WI38 (cell line): ENCODE results near the gene IL3RA.

Source experiments
- H3K4me3 ChIP-seq: 2 replicates; pipeline ENCODE4 v1.5.1; 2011; ENCODE audit warnings: low read depth, mild to moderate bottlenecking, control low read depth, low read length
- CTCF ChIP-seq: IDR thresholded peaks from 2 replicates; pipeline ENCODE4 v1.5.1; 2012; ENCODE audit warnings: low read depth, mild to moderate bottlenecking, control low read depth, low read length

IL3RA gene

GRCh38 chrX:1368385-1368698, 31.8 kb downstream of the IL3RA start:
- no peak overlapping the region for H3K4me3 ChIP-seq
- no peak for TF ChIP-seq CTCF

DNA sequence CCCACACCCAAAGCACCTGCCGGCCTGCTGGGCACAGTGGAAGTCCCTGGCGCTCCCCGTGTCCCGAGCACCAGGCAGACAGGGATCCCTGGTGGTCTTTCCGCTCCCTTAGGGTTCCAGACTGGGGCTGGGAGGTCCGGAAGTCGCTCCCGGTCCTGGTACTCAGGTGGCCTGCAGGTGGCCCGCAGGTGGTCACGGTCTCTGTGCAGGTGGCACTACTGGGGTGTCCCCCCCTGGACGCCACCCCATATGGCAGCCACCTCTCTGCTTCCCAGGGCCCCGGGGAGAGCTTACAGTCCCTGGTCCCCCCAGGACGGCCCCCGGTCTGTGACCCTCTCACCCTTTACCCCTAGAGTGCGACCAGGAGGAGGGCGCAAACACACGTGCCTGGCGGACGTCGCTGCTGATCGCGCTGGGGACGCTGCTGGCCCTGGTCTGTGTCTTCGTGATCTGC, 41.7 kb downstream of the IL3RA start:
- H3K4me3 ChIP-seq, result no peak overlapping the region
- TF ChIP-seq CTCF, result no peak

GRCh38 chrX:1380672-1381233, 44.2 kb downstream of the IL3RA start:
- no peak overlapping the region for H3K4me3 ChIP-seq
- TF ChIP-seq CTCF, result no peak

DNA sequence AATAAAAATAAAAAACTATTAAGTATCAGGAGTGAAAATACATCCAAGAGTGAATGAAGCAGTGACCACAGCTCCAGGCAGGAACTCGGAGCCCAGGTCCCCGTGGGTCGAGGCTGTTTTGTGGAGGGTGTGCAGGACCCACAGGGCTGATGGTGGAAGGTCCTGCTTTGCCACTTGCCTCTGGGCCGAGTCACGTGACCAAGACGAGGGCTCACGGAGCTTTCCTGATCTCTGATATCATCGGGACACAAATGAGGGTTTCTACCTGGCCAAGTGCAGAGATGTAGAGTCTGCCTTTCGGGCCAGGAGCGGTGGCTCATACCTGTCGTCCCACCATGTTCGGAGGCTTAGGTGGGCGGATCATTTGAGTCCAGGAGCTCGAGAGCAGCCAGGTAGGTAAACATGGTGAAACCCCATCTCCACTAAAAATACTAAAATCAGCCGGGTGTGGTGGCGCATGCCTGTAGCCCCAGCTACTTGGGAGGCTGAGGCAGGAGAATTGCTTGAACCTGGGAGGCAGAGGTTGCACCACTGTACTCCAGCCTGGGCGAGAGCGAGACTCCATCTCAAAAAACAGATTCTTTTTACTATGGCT, 48.2 kb downstream of the IL3RA start:
- no peak for TF ChIP-seq CTCF
- no peak overlapping the region for H3K4me3 ChIP-seq

GRCh38 chrX:1385253-1386223, 49.0 kb downstream of the IL3RA start:
- TF ChIP-seq CTCF, result no peak

DNA sequence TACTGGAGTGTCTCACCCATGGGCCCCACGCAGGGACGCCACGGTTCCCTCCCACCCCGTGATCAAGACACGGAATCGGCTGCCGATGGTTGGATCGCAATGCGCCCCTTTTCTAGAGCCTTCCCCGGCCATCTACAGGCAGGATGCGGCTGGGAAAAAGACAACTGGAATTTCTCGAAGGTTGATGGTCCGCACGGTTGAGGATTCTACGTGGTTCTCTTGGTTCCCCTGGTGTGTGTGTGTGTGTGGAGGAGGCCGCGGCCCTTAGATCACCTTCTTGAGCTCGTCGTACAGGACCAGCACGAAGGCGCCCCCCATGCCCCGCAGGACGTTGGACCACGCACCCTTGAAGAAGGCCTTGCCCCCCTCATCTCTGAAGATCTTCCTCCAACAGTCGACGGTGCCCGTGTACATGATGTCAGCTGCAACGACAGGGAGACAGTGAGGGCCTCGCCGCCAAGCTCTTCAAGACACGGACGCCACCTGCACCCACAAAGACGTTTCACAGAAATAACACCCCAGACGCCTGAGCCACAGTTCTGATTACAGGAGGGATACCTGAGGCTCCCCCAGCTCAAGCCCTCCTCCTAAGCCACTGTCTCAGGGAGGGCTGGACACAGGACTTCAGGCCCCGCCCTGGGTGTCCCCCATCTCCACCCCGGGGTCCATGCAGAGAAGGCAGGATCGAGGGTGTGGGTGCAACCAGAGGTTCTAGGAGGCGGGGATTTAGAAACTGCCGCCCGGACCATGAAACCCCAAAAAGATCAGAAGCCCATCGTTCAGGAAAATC, 49.9 kb downstream of the IL3RA start:
- H3K4me3 ChIP-seq, result no peak overlapping the region

More at GRCh38 chrX:1385253-1386223, 49.0 kb downstream of the IL3RA start:
- no peak overlapping the region for H3K4me3 ChIP-seq

More for the DNA sequence above, 49.9 kb downstream of the IL3RA start:
- no peak for TF ChIP-seq CTCF
